GM19351 (cell line): ENCODE results near the gene GP1BB.
"Not testable (repeated sequence)": the region's sequence is repeated elsewhere in the genome, so short reads cannot be mapped to it uniquely, and the experiment has no call there.

Experiments used
- ATAC-seq: cut with Tn5 transposase; IDR thresholded peaks from one replicate; pipeline ENCODE4 v1.9.1; 2021; ENCODE audit warnings: mild to moderate bottlenecking, moderate library complexity; ENCODE audit not compliant: unreplicated experiment

Gene GP1BB

DNA sequence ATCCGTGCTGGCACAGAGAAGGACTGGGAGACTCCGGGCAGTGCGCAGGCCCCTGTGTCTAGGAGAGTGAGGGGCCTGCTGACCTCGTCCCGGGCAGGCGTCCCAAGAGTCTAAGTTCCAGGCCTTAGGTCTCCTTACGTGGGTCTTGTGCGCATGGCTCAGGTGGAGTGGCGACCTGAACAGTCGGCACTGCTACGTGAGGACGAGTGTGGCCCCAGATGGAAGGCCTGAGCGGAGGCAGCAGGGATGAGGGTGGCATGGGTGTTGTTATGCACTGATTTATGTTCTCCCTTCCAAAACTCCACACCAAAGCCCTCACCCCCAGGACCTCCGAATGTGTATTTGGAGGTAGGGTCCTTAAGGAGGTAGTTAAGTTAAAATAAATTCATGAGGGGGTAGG is 29.8 kb upstream of the GP1BB start:
- no peak for ATAC-seq

DNA sequence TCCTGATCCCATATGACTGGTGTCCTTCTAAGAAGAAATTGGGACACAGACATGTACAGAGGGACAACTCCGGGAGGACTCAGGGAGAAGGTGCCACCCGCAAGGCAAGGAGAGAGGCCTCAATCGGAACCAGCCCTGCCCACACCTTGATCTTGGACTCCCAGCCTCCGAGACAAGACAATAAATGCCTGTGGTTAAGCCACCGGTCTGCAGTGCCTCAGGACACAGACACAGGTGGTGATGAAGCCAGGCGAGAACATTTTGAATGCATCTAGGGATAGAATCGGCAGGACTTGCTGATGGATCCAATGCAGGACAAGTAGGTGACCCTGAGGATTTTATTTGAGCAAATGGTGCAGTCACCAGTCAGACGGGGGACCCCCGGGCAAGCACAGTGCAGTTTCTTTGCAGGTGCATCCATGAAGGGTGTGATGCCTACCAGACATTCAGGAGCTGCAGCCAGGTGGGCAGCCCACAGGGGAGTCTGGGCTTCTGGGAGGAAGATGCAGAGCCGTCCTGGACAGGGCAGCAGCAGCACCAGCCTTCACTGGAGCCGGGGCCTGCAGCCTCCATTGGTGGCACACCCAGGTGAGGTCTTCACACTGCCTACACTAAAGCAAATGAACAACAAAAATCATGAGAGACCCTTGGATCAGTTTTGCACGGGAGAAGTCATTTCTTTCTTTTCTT is 29.2 kb upstream of the GP1BB start:
- no peak for ATAC-seq

DNA sequence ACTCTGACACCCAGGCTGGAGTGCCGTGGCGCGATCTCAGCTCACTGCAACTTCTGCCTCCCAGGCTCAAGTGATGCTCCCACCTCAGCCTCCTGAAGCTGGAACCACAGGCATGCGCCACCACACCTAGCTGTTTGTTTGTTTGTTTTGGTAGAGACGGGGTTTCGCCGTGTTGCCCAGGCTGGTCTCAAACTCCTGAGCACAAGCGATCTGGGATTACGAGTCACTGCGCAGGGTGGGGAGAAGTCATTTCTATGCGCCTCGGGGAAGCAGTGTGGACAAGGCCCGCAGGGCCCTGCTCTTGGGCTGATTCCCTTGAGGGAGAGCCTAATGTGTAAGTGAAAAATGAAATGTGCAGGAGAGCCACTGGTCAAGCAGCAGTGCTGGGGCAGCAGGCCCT is 28.6 kb upstream of the GP1BB start:
- ATAC-seq, result no peak

DNA sequence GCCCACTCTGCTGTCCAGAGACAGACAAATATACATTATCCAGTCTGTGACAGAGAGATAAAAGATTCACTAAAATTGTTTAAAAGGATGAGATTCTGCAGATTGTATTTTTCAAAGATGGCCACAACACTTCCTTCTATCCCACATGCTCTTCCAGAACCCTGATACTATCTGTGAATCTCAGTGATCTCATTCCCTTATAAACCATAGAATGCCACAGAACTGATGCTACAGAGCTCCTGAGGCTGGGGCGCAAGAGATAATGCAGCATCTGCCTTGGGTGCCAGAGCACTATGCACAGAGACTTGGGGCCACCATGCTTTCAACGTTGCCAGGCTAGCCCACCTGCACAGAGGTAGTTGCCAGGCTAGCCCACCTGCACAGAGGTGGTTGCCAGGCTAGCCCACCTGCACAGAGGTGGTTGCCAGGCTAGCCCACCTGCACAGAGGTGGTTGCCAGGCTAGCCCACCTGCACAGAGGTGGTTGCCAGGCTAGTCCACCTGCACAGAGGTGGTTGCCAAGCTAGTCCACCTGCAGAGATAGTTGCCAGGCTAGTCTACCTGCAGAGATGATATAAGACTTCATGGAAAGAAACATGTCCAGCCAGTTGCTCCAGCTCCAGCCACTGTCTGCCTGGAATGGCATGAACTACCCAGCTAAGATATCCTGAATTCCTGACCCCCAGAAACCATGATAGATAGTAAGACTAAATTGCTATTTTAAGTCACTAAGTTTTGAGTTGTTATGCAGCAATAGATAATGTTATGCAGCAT is 26.6 kb upstream of the GP1BB start:
- no peak for ATAC-seq

DNA sequence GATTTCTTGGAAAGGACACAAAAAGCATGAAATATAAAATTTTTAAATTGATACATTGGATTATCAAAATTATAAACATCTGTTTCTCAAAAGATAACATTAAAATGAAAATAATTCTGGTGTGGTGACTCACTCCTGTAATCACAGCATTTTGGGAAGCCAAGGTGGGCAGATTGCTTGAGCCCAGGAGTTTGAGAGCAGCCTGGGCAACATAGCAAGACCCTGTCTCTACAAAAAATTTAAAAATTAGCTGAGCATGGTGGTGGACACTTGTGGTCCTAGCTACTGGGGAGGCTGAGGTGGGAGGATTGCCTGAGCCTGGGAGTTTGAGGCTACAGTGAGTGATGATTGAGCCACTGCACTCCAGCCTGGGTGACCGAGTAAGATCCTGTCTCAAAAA is 25.5 kb upstream of the GP1BB start:
- ATAC-seq, result not testable (repeated sequence)

DNA sequence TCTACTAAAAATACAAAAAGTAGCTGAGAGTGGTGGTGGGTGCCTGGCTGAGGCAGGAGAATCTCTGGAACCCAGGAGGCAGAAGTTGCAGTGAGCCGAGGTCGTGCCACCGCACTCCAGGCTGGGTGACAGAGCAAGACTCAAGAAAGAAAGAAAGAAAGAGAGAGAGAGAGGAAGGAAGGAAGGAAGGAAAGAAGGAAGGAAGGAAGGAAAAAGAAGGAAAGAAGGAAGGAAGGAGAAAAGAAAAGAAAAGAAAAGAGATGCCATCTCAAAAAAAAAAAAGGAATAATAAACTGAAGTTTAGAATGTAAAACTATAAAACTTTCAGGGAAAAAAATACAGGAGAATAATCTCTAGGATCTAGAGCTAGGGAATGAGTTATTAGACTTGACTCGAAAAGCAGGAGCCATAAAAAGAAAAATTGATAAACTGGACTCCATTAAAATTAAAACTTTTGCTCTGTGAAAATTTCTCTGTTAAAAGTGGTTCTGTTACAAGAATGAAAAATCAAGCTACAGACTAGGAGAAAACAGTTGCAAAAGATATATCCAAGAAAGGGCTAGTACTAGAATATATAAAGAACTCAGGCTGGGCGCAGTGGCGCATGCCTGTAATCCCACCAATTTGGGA is 22.4 kb upstream of the GP1BB start:
- no peak for ATAC-seq

DNA sequence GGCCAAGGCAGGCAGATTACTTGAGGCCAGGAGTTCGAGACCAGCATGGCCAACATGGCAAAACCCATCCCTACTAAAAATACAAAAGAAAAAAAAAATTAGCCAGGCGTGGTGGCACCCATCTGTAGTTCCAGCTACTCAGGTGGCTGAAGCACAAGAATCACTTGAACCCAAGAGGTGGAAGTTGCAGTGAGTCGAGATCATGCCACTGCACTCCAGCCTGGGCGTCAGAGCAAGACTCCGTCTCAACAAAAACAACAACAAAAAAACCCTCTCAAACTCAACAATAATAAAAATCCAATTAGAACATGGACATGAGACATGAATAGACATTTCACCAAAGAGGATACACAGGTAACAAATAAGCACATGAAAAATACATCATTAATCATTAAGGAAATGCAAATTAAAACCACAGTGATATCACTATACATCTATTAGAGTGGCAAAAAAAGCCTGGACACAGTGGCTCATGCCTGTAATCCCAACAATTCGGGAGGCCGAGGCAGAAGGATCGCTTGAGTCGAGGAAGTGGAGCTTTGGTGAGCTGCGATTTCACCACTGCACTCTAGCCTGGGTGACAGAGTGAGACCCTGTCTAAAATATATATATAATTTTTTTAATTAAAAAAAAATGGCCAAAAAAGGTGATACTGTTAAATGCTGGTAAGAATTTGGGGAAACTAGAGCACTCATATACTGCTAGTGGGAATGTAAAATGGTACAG is 21.8 kb upstream of the GP1BB start:
- no peak for ATAC-seq

DNA sequence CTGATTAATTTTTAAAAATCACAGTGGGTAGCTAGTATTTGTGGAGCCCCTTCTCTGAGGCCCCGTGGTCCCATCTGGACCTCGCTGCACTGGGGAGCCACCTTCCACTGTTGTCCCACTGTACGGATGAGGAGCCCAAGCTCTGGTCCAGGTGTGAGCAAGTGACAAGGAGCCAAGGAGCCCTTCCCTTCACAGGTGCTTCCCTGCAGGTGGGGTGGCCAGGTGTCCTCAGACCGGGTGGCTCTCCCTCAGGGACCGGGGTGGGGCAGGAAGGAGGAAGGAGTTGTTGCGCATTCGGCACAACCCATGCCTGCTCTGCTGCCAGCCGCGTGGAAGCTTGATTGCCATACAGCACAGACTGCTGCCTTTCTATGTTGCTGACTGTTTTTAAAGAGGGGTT is 19.5 kb upstream of the GP1BB start:
- ATAC-seq, result no peak

DNA sequence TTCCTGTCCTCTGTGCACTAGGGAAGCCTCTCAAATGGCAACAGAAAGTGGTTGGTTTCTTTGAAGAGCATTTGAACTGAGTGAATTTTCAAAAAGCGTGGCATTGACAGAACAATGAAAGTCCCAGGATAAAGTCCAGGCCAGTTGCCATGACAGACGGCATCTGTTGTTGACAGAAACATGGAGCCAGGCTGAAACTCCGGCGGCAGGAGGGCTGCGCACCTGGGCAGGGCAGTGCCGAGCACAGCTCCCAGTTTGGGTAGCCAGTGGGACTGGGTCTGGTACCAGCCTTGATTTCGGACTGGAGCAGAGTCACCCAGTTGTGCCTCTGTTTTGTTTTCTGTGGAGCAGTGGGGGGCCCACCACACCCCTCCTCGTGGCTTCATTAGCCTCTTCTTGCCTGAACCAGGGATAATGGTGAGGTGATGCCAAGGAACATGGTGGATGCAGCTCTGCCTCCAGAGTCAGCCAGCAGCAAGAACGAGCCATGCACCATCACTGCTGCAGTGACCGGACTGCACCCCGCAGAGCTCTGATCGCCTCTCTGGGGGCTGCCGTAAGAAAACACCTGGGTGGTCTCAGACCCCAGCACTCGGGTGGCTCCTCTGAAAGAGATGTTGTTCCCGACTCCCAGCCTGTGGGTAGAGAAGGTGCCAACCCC is 18.9 kb upstream of the GP1BB start:
- no peak for ATAC-seq

DNA sequence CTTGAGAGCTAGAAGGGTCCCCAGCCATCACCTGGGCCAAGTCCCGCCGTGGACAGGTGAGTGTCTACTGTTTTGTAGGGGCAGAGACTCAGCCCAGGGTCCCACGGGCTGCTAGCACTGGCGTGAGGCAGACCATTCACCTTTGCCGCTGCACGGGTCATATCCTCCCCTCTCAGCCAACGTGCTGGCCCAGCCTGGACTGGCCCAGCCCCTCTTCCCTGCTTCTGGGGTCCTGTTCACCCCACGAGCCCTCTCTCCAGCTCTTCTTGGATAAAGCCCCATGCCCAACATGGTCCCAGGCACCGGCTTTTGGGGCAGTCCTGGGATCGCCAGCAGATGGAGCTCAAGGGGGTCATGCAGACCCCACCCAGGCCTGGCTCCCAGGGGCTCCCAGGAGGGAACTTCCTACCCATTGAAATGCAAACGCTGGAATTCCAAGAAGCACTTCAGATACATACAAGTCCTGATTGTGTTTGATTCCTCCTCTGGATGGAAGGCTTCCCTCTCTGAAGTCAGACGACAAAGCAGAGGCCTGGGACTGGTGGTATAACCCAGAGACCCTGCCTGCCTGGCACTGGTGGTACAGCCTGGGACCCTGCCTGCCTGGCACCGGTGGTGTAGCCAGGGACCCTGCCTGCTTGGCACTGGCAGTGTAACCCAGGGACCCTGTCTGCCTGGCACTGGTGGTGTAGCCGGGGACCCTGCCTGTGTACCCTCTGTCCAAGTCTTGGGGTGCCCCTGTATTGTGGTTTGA is 18.0 kb upstream of the GP1BB start:
- no peak for ATAC-seq

DNA sequence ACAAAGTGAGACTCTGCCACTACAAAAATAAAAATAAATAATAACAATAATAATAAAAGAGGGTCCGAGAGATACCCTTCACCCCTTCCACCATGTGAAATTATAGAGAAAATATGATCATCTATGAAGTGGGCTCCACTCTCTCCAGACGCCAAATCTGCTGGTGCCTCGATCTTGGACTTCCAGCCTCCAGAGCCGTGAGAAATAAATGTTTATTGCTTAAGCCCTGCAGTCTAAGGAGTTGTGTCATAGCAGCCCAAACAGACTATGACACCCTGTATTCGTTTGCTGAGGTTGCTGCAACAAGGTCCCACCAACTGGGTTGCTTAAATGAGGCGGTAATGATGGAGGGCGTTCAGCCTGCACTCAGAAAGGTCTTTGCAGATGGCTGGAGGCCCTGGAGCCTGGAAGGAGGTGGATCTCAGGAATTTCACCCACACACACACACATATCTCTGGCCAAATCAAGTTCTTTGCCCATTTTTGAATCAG is 16.6 kb upstream of the GP1BB start:
- ATAC-seq, result no peak

DNA sequence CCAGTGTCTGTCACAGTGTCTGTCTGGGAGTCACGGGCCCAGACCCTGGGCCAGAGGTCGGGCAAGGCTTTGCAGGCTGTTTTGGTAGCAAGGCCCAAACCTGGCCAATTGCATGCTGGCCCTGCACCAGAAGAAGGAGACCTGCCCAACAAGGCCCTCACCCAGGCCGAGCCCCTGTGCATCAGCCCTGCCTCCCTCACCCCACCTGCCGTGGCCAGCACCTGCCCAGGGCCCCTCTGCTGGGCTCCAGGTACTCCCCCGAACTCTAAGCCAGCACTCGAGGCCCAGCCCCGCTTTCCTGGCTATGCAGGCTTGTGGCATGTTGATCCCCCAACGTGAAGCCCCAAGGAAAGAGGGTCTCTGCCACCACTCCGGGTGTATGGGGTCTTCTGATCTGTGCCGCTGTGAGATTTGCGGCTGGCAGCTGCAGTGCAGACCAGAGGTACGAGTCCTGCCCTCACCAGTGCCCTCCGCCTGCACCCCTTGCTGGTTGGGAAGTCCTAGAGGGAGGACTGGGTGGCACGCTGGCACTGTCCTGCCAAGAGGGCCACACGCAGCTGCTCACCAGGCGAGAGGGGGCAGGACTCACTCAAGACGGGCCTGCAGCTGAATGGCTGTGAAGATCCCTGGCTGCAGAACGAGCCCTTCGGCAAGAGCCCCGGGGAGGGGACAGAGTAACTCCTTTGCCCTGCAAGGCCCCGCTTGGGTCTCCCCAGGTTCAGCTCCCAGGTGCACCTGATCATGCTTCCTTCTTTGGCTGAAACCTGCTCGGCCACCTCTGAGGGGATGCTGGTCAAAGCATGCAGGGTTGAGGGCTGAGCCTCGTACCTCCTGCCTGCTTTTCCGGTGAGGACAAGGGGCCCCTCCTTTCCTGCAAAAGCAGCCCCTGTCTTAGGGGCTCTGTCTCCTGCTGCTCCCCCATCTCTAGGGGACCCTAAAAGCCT is 15.7 kb upstream of the GP1BB start:
- no peak for ATAC-seq

DNA sequence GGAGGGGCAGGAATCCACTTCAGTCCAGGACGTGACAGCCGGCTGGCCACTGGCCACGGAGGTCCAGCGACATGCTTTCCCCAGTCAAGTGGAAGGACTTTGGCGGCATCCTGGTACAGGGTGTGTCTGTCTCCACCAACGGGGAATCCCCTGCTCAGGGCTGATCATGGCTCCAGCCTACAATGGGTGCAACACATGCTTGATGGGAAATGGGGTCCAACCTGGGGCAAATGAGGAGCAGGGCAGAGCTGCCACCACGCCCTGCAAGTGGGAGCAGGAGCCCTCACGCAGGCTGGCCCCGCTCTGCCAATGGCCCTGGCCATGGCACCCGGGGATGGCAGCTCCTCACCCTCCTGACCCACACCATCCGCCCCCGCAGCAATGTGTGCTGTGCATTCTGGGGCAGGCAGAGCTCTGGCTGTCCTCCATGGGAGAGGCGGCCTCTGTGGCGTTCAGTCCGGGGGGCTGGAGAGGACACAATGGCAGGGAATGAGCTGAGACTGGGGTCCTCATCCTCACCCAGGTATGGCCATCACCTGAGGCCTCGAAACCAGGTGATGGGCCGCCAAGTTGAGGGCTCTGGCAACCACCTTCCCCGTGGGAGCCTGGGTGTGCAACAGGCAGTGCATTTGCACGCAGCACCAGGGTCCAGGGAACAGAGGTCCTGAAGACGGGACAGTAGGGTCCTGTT is 14.9 kb upstream of the GP1BB start:
- ATAC-seq, result no peak

DNA sequence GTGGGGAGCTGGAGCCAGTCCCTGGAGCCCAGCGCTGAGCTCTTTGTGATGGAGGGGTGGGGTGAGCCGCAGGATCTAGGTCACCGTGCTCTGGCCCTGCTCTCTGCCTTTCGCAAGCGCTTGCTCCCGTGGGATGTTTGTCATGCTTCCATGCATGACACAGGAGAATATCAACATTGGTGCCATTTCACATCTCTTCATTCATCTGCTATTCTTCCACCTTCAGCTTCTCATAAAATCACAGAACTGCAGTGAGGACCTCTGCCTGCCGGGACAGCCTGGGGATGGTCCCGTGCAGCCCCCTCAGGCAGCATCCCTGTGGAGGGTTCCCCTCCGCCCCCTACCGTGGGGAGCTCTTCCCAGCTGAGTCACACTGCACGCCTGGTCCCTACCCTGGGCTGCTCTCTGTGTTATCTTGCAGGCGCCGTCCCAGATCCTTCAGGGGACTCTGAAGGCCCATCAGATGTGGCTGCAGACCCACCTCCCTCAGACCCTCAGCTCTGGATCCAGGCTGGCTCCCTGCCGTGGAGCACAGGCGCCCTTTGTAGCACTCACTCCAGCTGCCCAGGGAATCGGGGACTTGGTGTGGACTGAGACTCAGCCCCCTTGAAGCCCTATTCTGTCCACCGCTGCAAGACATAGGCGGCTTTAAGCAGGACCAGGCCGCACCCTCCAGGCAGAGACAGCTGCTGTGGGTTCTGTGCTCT is 14.1 kb upstream of the GP1BB start:
- no peak for ATAC-seq

DNA sequence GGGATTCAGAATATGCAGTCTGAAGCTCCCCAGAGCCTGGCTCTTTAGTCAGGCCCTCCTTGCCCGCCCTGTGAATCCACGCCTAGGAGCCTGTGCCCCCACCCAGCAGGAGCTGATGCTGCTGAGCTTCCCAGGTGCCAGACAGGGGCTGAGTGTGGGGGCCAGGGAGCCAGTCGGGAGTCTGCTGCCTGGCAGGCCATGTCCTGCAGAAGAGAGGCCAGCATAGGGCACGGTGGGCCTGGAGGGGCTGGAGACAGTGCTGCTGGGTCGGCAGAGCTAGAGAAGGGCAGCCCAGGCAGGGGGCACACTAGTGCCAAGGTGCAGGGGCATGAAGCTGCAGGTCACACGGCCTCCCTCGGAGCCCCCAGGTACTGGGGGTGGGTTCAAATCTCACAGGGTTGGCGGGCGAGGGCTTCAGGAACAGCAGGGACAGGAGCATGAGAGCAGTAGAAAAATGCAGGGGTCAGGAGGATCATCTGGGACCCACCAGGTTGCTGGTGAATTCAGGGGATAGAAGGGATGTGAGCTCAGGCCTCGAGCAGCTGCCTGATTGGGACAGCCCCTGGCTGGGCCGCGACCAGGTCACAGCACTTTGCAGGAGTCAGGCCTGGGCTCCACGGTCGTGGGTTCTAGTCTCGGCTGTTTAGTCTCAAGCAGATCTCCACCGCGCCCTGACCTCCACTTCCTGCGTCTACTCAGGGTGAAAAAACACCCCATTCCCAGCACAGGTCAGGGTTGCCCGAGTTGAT is 13.1 kb upstream of the GP1BB start:
- no peak for ATAC-seq

DNA sequence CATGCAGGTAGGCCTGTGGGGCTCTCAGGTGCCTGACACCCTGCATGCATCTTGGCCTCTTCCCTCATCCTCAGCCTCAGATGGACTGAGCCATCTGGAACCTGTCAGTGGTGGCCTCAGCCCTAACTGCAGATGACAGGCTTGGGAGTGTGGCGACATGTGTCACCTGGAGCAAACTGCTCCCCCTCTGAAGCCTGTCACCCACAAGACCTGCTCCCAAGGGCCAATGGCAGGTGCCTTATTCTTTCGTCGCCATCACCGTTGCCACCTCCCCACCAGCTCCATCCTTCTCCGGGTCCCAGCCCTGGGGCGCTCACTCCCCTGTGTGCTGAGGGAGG is 12.6 kb upstream of the GP1BB start:
- no peak for ATAC-seq

DNA sequence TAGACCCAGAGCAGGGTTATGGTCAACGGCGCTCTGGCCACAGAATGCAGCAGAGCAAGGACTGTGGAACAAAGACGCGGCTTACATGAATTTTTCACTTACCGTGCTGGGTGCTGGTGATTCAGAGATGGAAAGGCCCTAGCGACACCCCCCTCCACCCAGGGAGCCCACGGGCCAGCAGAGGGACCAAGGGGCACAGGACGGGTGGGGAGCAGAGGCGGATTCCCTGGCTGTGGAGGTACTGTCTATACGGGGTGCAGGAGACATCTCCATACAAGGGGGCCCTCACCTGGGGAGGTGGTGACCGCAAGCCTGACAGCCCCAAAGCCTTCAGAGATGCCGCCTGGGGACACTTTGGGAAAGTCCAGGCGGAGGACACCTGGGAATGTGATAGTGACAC is 10.1 kb upstream of the GP1BB start:
- no peak for ATAC-seq
